Measurements from ENCODE around the gene KIF26B.

DNA sequence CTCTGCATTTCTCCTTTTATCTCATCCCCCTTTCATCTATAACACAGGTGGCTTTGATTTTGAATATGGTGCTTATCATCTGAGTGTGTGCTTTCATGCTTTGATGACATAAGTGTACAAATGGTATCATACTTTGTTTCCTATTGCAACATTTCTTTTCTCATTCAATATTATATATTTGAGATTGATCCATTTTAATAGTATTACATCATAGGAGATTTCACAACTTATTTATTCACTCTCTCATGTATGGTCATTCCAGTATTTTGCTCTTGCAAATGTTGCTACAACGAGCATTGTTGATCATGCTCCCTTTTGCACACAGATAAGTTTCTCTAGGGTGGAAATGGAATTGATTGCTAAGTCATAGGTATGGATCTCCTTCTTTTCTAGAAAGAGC lies 302.8 kb downstream of the KIF26B start:
- TF ChIP-seq POLR2A (IDR thresholded peaks at IDR 0.05; ENCODE audit: extremely low read depth, insufficient read length) (no peak), MYC (IDR thresholded peaks at IDR 0.05; ENCODE audit: low read depth, low read length) (no peak)
- TF ChIP-seq, protein P1, sequence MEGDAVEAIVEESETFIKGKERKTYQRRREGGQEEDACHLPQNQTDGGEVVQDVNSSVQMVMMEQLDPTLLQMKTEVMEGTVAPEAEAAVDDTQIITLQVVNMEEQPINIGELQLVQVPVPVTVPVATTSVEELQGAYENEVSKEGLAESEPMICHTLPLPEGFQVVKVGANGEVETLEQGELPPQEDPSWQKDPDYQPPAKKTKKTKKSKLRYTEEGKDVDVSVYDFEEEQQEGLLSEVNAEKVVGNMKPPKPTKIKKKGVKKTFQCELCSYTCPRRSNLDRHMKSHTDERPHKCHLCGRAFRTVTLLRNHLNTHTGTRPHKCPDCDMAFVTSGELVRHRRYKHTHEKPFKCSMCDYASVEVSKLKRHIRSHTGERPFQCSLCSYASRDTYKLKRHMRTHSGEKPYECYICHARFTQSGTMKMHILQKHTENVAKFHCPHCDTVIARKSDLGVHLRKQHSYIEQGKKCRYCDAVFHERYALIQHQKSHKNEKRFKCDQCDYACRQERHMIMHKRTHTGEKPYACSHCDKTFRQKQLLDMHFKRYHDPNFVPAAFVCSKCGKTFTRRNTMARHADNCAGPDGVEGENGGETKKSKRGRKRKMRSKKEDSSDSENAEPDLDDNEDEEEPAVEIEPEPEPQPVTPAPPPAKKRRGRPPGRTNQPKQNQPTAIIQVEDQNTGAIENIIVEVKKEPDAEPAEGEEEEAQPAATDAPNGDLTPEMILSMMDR (IDR thresholded peaks at IDR 0.05; ENCODE audit: low read depth, low read length) = no peak
- TF ChIP-seq, protein P2, sequence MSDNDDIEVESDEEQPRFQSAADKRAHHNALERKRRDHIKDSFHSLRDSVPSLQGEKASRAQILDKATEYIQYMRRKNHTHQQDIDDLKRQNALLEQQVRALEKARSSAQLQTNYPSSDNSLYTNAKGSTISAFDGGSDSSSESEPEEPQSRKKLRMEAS (IDR thresholded peaks at IDR 0.05; ENCODE audit: low read depth, low read length) = no peak

All from NB4 (cell line).